ENCODE data around the gene CBFB. TPM values are rescaled to one million over a fixed set of nuclear protein-coding genes. Genes with fewer than 3 reads are reported as not detected.
"Not testable (repeated sequence)": the region's sequence is repeated elsewhere in the genome, so short reads cannot be mapped to it uniquely, and the experiment has no call there.

Gene CBFB
- total RNA-seq, 6 donors from 2014 or later, result 31.4 to 73.4 (median 54.1) TPM

DNA sequence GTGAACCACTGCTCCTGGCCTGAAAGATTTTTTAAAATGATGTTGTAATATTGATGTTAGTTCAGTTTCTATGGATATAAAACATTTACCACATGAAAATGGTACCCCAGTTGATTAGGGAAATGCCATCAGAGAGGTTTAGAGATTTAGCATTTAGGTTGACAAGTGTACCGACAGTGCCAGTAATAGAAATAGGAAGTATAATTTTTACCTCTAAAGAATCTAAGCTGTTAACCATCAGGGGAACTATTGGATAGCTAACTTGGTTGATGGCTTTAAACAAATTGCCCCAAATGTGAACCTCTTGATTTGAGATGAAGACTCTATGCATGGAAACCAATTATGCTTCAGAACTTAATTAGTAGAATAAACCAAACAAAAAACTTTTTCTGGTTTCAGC, 6.4 kb downstream of the CBFB start:
- Histone ChIP-seq H3K27ac (no peak overlapping the region), H3K36me3 (peaks cover 0 to 23% (median 3%) of the 10 kb centered on the region in 4 donors), H3K4me3 (no peak overlapping the region), H3K4me1 (peaks cover 12 to 40% (median 25%) of the 10 kb centered on the region in 4 donors), H3K9me3 (no peaks in the 10 kb centered on the region), H3K27me3 (no peaks in the 10 kb centered on the region)
- no peak for ATAC-seq (ENCODE audit: low FRiP score in 2 of 2)
- TF ChIP-seq EP300 (IDR thresholded peaks at IDR 0.05), result no peak
- no peak for TF ChIP-seq POLR2AphosphoS5 (IDR thresholded peaks at IDR 0.05)
- no peak for TF ChIP-seq CTCF (IDR thresholded peaks at IDR 0.05)
- no peak for TF ChIP-seq POLR2A (IDR thresholded peaks at IDR 0.05)
- DNase-seq, result no peak
- 61 to 75% methylated on average over 1 of the region's 1 CpG for WGBS, 2 donors

- Histone ChIP-seq H3K36me3 (peaks cover 0 to 23% (median 3%) of the 10 kb centered on the region in 4 donors), H3K27ac (no peak overlapping the region), H3K4me3 (no peak overlapping the region), H3K9me3 (no peaks in the 10 kb centered on the region), H3K4me1 (peaks cover 2 to 30% (median 16%) of the 10 kb centered on the region in 4 donors), H3K27me3 (no peaks in the 10 kb centered on the region)
- no peak for DNase-seq
- TF ChIP-seq CTCF (IDR thresholded peaks at IDR 0.05) (no peak), EP300 (IDR thresholded peaks at IDR 0.05) (no peak), POLR2AphosphoS5 (IDR thresholded peaks at IDR 0.05) (no peak), POLR2A (IDR thresholded peaks at IDR 0.05) (no peak)
- ATAC-seq (ENCODE audit: low FRiP score in 2 of 2), result no peak
- WGBS, 2 donors, result 69 to 86% methylated on average over 5 of the region's 5 CpGs
Measured at GRCh38 chr16:67036323-67036741, 7.4 kb downstream of the CBFB start.

GRCh38 chr16:67039260-67040020, 10.5 kb downstream of the CBFB start:
- H3K9me3 ChIP-seq, result no peaks in the 10 kb centered on the region
- peaks cover 0 to 12% (median 9%) of the 10 kb centered on the region in 4 donors for H3K4me1 ChIP-seq
- peaks cover 0 to 27% (median 2%) of the 10 kb centered on the region in 4 donors for H3K36me3 ChIP-seq
- ATAC-seq (ENCODE audit: low FRiP score in 2 of 2) (no peak), DNase-seq (no peak)
- no peak for TF ChIP-seq CTCF (IDR thresholded peaks at IDR 0.05)
- no peak for TF ChIP-seq POLR2AphosphoS5 (IDR thresholded peaks at IDR 0.05)
- no peak for TF ChIP-seq POLR2A (IDR thresholded peaks at IDR 0.05)
- H3K27ac ChIP-seq, result no peak overlapping the region
- H3K27me3 ChIP-seq, result no peaks in the 10 kb centered on the region
- 83 to 94% methylated on average over 2 of the region's 2 CpGs for WGBS, 2 donors
- H3K4me3 ChIP-seq, result no peak overlapping the region

DNA sequence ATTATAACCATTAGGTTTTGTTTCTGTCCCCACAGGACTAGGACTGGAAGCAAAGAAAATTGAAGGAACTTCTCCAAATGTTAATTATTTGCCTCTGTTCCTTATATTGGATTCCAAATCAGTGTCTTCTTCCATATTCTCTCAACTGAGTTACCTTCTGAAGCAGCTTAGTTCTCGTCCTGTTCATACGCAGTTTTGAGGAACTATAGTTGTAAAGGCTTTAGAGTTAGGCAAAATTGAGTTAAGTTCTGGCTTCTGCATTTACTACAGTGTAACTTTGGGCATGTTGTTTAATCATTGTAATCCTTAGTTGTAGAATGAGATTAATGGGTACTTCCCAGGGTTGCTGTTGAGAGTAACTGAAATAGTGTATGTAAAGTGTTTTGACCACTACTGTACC, 11.2 kb downstream of the CBFB start:
- Histone ChIP-seq H3K27me3 (no peaks in the 10 kb centered on the region), H3K9me3 (no peaks in the 10 kb centered on the region), H3K27ac (no peak overlapping the region), H3K36me3 (peaks cover 0 to 27% (median 2%) of the 10 kb centered on the region in 4 donors), H3K4me1 (peaks cover 0 to 5% (median 1%) of the 10 kb centered on the region in 4 donors), H3K4me3 (no peak overlapping the region)
- no peak for DNase-seq
- no peak for TF ChIP-seq POLR2AphosphoS5 (IDR thresholded peaks at IDR 0.05)
- no peak for TF ChIP-seq POLR2A (IDR thresholded peaks at IDR 0.05)
- no peak for TF ChIP-seq CTCF (IDR thresholded peaks at IDR 0.05)
- no peak for TF ChIP-seq EP300 (IDR thresholded peaks at IDR 0.05)
- no peak for ATAC-seq (ENCODE audit: low FRiP score in 2 of 2)
- WGBS, 2 donors, result 57 to 72% methylated on average over 2 of the region's 2 CpGs

DNA sequence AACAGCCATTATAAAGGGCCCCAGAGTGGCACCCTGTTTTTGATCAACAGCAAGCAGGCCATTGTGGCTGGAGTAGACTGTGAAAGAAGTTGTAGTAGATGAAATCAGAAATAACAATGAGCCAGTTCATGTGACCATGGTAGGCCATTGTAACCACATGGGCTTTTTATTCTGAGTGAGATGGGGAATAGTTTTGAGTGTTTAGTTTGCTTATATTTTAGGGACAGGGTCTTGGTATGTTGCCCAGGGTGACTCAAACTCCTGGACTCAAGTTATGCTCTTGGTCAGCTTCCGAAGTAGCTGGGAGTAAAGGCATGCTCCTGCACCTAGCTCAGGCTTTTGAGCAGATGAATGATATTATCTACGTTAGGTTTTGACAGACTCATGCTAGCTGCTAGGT, 12.0 kb downstream of the CBFB start:
- Histone ChIP-seq H3K27me3 (no peaks in the 10 kb centered on the region), H3K36me3 (peaks cover 0 to 29% (median 2%) of the 10 kb centered on the region in 4 donors), H3K27ac (no peak overlapping the region), H3K4me1 (no peaks in the 10 kb centered on the region), H3K9me3 (no peaks in the 10 kb centered on the region), H3K4me3 (no peak overlapping the region)
- no peak for TF ChIP-seq POLR2AphosphoS5 (IDR thresholded peaks at IDR 0.05)
- TF ChIP-seq EP300 (IDR thresholded peaks at IDR 0.05), result no peak
- TF ChIP-seq CTCF (IDR thresholded peaks at IDR 0.05), result no peak
- no peak for TF ChIP-seq POLR2A (IDR thresholded peaks at IDR 0.05)
- no peak for ATAC-seq (ENCODE audit: low FRiP score in 2 of 2)
- DNase-seq, result no peak
- WGBS, 2 donors, result 84 to 95% methylated on average over 2 of the region's 2 CpGs

- WGBS, 2 donors, result 97 to 98% methylated on average over 4 of the region's 4 CpGs
- H3K9me3 ChIP-seq; H3K4me1 ChIP-seq; DNase-seq; H3K4me3 ChIP-seq; ATAC-seq (ENCODE audit: low FRiP score in 2 of 2); H3K27ac ChIP-seq; H3K27me3 ChIP-seq: not testable (repeated sequence)
- H3K36me3 ChIP-seq, result peaks cover 0 to 34% (median 5%) of the 10 kb centered on the region in 4 donors
Measured at GRCh38 chr16:67041520-67041919, 12.6 kb downstream of the CBFB start.
